ENCODE results near the gene NFATC2.

NFATC2 gene

GRCh38 chr20:51379601-51380341 is 162.7 kb downstream of the NFATC2 start:
- intact Hi-C loops (cut with DNase I) = loop anchor here (10.0 kb wide), 1 partner anchor 215 kb away; no protein-coding TSS in a partner anchor

DNA sequence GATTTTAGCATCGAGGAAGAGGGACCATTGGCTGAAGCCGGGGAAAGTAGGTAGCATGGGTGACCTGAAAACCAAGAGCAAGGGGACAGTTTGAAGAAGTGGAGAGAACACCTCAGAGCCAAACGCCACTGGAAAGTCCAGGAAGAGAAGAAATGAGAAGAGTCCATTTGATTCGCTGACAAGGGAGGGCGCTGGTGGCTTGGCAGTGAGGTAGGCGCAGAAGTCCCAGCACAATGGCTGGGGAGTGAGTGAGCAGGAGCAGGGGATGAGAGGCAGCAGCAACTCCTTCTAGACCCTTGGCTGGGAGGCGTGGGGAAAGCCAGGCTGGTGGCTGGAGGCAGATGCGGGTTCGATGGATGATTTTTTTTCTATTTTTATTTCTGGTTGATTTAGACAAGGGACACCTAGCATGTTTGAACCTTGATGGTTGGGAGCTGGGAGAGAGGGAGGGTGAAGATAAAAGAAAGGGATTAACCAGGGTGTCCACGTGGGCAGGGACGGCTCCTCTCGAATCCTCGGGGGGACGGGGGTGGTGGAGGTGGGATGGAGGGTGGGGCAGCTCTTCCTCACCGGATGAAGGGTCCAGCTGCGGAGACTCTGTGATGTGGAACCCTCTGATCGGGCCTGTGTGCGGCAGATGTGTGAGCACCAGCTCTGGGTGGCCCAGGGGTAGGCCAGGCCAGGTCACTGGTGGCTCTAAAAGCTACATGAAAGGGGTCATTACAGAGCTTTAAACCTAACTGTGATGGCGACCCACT is 164.2 kb downstream of the NFATC2 start:
- intact Hi-C loops (cut with DNase I) = loop anchor here (10.0 kb wide), 1 partner anchor 216 kb away; no protein-coding TSS in a partner anchor
- no peak for DNase-seq

More at GRCh38 chr20:51379601-51380341, 162.7 kb downstream of the NFATC2 start:
- DNase-seq = no peak

DNA sequence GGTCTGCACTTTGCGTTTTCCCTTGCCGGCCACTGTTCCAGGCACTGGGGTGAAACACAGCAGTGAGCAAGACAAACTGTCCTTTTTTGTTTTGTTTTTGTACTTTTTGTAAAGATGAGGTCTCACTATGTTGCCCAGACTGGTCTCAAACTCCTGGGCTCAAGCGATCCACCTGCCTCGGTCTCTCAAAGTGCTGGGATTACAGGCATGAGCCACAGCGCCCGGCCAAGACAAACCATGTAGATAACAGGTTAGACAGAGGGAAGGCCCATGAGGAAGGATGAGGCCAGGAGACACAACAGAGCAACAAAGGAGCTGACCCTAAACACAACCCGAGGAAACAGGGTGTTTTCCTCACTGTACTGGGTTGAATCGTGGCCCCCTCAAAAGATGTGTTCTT is 165.4 kb downstream of the NFATC2 start:
- intact Hi-C loops (cut with DNase I) = loop anchor here (10.0 kb wide), 1 partner anchor 218 kb away; no protein-coding TSS in a partner anchor
- DNase-seq = no peak

DNA sequence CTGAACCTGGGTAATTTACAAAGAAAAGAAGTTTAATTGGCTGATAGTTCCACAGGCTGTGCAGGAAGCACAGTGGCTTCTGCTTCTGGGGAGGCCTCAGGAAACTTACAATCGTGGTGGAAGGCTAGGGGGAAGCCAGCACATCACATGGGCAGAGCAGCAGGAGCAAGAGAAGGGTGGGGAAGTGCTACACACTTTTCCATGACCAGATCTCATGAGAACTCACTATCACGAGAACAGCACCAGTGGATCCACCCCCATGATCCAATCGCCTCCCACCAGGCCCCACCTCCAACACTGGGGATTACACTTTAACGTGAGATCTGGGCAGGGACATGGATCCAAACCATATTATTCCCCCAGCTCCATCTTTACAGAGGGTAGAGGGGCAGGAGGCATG is 166.4 kb downstream of the NFATC2 start:
- DNase-seq = peak in 1 of 42 donors; percentile 19
- intact Hi-C loops (cut with DNase I) = loop anchor here (10.0 kb wide), 1 partner anchor 219 kb away; no protein-coding TSS in a partner anchor

GRCh38 chr20:51375561-51375960 is 167.0 kb downstream of the NFATC2 start:
- intact Hi-C loops (cut with DNase I) = loop anchor here (10.0 kb wide), 1 partner anchor 219 kb away; no protein-coding TSS in a partner anchor
- no peak for DNase-seq

GRCh38 chr20:51374961-51375360 is 167.6 kb downstream of the NFATC2 start:
- intact Hi-C loops (cut with DNase I) = loop anchor here (10.0 kb wide), 1 partner anchor 220 kb away; no protein-coding TSS in a partner anchor
- DNase-seq = no peak

GRCh38 chr20:51374456-51374830 is 168.1 kb downstream of the NFATC2 start:
- no peak for DNase-seq
- intact Hi-C loops (cut with DNase I) = loop anchor here (10.0 kb wide), 1 partner anchor 220 kb away; no protein-coding TSS in a partner anchor

- DNase-seq = no peak
These were observed 168.6 kb downstream of the NFATC2 start for GRCh38 chr20:51373713-51374455.

DNA sequence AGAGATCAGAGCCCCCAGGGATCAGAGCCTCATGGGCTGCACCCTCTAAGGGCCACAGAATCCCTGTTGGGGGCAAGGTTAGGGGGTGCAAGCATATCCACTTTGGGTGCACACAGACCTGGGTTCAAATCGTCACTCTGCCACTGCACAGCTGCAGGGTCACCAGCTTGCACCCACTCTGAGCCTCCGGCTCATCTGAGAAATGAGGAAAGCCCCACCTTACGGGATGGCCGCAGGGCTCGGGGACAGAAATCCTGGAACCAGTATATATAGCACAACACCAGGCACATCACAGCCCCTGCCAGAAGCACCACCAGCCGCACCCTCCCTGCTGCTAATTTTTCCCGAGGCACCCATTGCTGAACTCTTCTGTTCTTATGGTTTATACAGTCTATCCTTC is 169.6 kb downstream of the NFATC2 start:
- intact Hi-C loops (cut with DNase I) = loop anchor here (10.0 kb wide), 1 partner anchor 222 kb away; no protein-coding TSS in a partner anchor
- no peak for DNase-seq

More at GRCh38 chr20:51373713-51374455, 168.6 kb downstream of the NFATC2 start:
- intact Hi-C loops (cut with DNase I) = loop anchor here (10.0 kb wide), 1 partner anchor 221 kb away; no protein-coding TSS in a partner anchor

GRCh38 chr20:51372176-51372803 is 170.2 kb downstream of the NFATC2 start:
- intact Hi-C loops (cut with DNase I) = loop anchor here (10.0 kb wide), 1 partner anchor 223 kb away; no protein-coding TSS in a partner anchor
- peak; percentile 39 to 90 (median 69) for DNase-seq

GRCh38 chr20:51371720-51372119 is 170.8 kb downstream of the NFATC2 start:
- intact Hi-C loops (cut with DNase I) = loop anchor here (10.0 kb wide), 1 partner anchor 223 kb away; no protein-coding TSS in a partner anchor

DNA sequence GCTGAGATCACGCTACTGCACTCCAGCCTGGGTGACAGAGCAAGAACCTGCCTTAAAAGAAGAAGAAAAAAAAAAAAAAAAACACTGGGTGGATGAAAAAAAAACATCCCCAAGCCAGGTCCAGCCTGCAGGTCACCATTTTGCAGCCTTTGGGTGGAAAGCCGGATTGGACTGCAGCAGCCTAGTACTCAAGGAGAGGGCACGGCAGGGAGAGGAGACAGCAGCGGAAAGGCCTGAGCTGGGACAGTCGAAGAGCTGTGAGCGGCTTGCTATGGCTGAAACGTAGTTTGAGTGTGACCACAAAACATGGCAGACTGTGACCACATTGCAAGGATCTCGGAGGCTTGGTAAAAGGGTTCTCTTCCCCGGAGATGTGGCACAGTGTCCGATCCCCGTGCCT is 173.0 kb downstream of the NFATC2 start:
- no peak for DNase-seq
- intact Hi-C loops (cut with DNase I) = no loop called here

More at GRCh38 chr20:51371720-51372119, 170.8 kb downstream of the NFATC2 start:
- DNase-seq = no peak

DNA sequence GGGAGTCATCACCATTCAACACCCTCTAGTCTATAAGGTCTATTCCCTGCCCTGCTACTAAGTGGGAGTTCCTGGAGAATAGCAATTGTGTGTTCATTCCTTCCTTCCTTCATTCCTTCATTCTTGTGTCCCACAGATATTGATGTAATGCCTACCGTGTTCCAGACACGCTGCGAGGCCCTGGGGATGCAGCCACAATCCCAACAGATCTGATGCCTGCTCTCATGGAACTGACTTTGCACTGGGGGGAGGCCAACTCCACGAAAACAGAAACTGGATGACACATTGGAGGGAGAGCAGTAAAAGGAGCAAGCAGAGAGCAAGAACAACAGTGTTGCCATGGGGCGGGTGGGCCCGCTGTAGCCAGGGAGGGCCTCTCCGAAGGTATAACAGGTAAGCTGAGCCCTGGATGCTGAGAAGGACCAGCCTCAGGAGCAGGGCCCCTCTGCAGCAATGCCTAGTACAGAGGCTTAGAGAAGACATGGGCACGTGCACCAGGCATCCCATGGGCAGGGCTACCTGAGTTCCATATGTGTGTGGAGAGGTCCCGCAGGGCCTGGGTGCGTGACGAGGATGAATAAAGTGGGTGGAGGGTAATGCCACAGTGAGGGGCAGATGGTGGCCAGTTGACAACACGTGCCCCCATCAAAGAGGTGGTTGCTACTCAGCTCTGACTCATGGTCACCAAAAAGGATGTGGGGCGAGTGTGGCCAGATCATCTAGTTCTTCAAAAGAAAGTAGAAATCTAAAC is 173.9 kb downstream of the NFATC2 start:
- no peak for DNase-seq
- intact Hi-C loops (cut with DNase I) = no loop called here

DNA sequence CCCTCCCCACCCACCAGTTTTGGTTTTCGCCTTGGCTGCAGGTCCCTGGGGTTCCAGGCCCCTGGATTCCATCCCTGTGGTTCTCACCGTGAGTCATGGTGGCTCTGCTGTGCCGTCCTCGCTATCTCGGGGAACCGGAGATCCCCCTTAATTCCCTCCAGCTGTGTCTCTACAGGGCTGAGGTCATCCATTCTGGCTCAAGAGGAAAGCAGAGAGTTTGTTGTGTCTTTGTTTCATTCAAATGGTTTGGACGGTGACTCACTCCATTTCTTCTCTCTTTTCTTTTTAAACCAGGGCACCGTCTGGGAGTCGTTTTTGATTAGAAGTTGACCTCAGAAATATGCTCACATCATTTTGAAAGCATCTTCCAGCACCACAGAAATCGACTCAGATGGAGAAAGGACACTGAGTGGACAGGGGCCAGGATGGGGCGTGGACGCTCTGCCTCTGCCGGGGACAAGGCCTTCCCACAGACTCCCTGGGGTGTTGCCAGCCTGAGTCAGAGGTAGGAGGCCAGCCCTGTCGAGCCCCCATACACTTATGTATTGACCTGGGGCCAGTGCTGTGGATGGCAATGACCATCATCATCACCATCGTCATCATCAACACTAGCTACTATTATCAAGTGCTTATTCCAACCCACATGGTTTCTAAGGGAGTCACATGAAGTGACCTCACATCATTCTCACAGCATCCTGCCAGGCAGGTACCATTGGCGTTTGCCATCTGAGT is 176.2 kb downstream of the NFATC2 start:
- intact Hi-C loops (cut with DNase I) = no loop called here
- DNase-seq = no peak

GRCh38 chr20:51365670-51366069 is 176.8 kb downstream of the NFATC2 start:
- intact Hi-C loops (cut with DNase I) = no loop called here
- no peak for DNase-seq

DNA sequence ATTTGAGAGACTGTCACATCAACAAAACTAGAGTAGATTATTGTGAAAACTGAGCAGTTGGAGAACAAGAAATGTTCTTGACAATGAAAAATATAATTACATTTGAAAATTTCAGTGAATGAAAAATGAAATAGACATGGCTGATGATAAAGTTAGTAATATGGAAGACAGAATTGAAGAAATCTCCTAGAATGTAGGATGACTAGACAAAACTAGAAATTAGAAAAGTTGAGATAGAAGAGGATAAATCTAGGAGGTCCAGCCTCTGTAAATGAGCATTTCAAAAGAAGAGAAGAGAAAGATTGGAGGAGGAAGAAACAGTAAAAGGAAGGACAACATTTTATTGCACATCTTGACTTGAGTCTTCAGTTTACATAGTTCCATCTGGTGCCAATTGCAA is 178.7 kb downstream of the NFATC2 start:
- intact Hi-C loops (cut with DNase I) = no loop called here
- no peak for DNase-seq

- intact Hi-C loops (cut with DNase I) = no loop called here
These were observed 179.1 kb downstream of the NFATC2 start for GRCh38 chr20:51363378-51363777.

More at GRCh38 chr20:51363378-51363777, 179.1 kb downstream of the NFATC2 start:
- no peak for DNase-seq
